Astrocyte (in vitro differentiated cells and primary cell): Measurements from ENCODE around the gene C5orf15.

Source experiments
- EZH2 ChIP-seq: IDR thresholded peaks from 2 replicates; pipeline ENCODE4 v1.6.1; 2012; ENCODE audit warnings: mild to moderate bottlenecking, low read length, inconsistent platforms; ENCODE audit not compliant: insufficient read depth
- TF ChIP-seq, protein P1 (sequence below): IDR thresholded peaks from 2 replicates; pipeline ENCODE4 v1.5.1; 2011; ENCODE audit warnings: low read depth, mild to moderate bottlenecking, inconsistent platforms, low read length, moderate library complexity; ENCODE audit not compliant: insufficient read depth

DNA sequence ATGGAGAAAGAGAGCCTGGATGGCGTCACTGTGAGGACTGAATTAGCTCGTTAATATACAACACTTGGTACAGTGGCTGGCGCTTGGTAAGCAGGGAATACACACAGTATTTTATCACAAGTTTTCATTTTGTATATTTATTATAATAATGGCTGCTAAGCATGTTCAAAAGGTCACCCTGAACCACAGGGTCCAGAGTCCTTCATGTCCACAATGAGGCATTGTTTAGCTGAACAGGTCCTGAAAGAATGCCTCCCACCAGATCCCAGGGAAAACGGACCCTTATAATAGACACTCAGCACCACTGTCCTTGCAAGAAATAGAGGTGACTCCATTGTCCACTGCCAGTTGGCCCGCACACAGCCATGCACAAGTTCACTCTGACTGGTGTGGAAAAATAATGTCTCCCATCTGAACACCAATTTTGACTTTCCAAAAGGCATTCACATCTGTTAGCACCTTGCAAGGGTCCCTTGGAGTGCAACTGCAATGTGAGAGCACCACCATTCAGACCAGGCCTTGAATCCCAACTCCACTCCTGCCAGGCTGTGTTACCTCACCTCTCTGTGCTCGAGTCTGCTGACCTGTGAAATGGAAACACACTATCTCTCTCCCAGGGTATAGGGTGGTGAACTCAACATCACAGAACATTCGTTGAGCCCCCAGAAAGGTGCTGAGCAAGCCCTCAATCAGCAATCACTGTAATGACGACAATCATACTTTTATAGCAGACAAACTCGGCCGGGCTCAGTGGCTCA lies 32.5 kb upstream of the C5orf15 start:
- TF ChIP-seq, protein P1, sequence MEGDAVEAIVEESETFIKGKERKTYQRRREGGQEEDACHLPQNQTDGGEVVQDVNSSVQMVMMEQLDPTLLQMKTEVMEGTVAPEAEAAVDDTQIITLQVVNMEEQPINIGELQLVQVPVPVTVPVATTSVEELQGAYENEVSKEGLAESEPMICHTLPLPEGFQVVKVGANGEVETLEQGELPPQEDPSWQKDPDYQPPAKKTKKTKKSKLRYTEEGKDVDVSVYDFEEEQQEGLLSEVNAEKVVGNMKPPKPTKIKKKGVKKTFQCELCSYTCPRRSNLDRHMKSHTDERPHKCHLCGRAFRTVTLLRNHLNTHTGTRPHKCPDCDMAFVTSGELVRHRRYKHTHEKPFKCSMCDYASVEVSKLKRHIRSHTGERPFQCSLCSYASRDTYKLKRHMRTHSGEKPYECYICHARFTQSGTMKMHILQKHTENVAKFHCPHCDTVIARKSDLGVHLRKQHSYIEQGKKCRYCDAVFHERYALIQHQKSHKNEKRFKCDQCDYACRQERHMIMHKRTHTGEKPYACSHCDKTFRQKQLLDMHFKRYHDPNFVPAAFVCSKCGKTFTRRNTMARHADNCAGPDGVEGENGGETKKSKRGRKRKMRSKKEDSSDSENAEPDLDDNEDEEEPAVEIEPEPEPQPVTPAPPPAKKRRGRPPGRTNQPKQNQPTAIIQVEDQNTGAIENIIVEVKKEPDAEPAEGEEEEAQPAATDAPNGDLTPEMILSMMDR = no peak
- no peak for TF ChIP-seq EZH2
